GM12872 (cell line): ENCODE results near the gene ZBTB38.

Experiments
- CTCF ChIP-seq: IDR thresholded peaks from 3 replicates; pipeline ENCODE4 v1.5.1; 2011; ENCODE audit warnings: low read depth, mild to moderate bottlenecking, low read length, moderate library complexity; ENCODE audit not compliant: insufficient read depth

Gene ZBTB38

GRCh38 chr3:141409940-141410241 lies 41.6 kb downstream of the ZBTB38 start:
- TF ChIP-seq CTCF = no peak

GRCh38 chr3:141410408-141410807 lies 42.1 kb downstream of the ZBTB38 start:
- no peak for TF ChIP-seq CTCF

DNA sequence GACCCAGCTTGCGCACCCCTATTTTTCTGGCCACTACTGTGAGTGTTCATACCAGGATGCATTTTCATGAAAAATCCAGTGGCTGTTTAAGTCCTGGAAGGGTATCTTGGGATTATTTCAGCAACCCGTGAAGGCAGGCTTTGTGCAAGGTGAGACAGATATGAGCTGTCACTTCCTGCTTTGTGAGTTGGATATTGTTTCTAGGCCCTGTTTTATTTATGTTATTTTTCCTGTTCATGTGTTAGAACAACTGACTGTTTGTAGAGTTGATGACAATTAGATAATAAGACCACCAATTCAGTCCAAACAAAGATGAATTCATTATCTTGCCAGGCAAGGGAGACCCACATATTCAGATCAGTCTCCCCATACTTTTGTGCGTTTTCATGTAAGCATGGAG lies 42.5 kb downstream of the ZBTB38 start:
- no peak for TF ChIP-seq CTCF

GRCh38 chr3:141411251-141411771 lies 43.0 kb downstream of the ZBTB38 start:
- no peak for TF ChIP-seq CTCF

DNA sequence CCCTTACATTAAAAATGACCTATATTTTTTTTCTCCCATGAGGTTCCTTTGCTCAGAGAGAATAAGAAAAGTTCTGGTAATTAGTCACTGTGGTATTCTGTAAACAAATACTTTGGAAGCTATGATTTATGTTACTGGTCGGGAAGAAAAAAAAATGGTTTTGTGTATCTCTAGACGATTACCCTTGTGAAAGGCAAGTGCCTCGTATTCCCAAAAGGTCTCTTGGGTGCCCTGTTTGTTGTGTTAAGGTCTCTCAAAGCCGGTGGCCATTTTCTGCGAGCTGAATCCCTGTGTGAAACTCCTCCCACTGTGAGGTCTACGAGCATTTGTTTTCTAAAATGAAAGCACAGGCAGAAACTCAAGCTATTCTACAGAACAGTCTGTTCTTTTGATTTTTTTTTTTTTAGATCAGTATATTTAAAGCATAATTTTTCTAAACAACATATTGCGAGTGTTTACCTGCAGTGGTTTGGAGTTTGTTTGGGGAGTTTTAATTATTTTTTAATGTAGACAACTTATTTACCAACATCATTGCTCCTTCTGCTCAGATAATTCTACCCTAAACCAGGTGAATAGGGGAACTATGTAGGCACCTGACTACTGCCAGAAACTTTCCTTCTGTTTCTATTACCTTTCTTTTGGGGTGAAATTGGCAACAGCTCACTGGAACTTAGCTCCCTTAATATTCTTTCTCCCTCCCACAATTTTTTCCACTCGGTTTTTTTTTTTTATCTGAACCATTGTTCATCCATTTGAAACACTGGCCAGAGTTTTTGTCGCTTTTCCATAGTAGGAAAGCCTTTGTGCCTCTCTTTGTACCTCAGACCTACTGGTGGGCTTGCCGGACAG lies 44.0 kb downstream of the ZBTB38 start:
- TF ChIP-seq CTCF = no peak

DNA sequence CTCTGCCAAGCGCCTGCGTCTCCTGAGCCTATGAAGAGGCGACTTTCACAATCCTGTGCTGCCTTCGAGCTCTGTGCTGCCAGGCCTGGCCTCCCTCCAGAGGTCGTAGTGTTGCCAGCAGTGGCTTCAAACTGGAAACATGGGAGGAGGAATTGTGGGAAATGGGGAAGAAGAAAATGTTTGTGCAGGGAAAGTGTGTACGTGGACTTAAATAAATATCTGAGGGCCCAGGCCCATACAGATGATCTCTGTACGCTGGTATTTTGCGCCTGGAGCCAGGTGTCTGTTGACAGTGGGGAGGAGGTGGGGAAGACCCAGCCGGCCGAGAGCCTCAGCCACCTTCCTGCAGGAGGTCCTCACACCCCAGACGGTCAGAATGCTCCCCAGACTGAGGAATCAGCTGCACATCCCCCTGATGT lies 44.6 kb downstream of the ZBTB38 start:
- no peak for TF ChIP-seq CTCF

DNA sequence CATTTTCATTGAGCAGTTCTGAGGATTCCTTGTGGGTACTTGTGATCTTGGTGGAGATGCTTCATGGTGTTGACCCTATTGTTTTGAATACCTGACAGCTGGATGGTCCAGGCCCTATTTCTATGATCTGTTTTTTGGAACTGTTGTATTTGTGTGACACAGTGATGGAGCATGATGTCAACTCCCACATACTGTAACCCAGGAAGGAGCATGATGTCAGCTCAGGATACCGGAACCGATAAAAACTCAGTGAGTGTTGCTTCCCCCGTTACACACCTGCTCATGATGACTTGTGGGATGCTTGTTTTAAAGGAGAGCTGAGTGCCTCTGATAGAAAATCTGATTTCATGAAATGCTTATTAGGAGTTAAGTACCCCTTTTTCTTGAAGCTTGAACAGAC lies 45.1 kb downstream of the ZBTB38 start:
- TF ChIP-seq CTCF = no peak
